HG02970 (cell line): ENCODE data around the gene PAN3.

Source experiments
- ATAC-seq: cut with Tn5 transposase; IDR thresholded peaks from one replicate; pipeline ENCODE4 v1.9.1; 2021; ENCODE audit warnings: mild to moderate bottlenecking, moderate library complexity, moderate number of reproducible peaks; ENCODE audit not compliant: unreplicated experiment, low FRiP score

Gene PAN3

DNA sequence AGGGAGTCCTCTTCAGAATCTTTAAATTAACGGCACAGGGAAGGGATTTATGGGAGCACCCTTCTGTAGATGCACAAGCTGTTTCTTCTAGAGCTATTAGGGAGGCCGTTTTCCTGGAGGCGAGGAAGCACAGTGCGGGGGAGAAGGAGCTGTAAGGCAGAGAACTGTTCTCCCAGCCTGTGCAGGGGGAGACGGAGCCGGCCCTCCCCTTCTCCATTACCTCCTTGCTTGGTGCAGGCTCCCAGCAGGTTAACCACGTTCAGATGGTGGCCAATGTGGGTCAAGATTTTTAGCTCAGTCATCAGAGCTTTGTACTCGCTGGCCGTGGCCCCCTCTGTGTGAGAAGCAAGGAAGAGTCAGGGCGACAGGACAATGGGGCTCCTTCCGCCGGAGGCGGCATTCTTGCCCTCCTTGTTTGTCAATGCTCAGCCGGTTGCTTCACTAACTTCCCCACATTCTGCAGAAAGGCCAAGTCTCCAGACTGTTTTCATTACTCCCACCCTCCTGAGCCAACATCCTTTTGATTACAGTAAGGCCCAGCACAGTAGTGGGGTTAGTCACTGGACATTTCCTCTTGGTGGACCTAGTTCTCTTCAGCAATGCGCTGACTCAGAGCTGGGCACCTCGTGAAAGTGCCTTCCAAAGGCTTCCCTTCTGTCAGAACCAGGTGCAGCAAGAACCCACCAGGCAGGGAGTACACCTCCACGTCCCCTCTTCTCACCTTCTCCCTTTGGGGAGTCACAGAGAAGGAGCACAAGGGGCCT, 191.2 kb downstream of the PAN3 start:
- no peak for ATAC-seq

DNA sequence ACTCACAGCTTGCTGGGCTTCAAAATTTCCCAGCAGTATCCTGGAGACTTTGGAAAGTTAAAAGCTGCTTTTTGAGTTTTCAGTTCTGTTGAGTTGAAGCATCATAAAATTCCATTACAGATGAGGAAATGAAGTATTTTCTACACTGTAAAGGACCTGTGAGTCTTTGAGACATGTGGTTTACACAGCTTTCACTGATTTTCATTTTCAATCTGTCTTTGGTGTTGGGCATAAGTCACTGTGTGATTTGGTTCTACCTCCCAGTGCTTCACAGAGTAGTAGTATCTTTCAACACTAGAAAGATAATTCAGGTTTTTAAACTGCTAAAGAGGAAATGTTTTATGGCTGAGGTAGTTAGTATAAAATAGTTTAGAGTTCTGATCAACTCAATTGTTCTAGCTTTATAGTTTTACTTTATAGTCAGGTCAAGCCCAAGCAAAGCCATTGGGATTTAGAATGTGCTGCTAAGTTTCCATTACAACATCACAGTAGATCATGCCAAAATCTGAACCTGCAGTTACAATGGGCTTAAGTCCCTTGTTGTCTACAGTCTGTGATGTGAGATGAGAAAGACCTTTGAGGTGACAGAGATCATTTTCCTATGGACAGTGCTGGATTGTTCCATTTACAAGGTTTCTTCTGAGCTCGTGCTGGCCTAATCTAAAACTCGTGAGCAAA, 195.0 kb downstream of the PAN3 start:
- ATAC-seq, result no peak

DNA sequence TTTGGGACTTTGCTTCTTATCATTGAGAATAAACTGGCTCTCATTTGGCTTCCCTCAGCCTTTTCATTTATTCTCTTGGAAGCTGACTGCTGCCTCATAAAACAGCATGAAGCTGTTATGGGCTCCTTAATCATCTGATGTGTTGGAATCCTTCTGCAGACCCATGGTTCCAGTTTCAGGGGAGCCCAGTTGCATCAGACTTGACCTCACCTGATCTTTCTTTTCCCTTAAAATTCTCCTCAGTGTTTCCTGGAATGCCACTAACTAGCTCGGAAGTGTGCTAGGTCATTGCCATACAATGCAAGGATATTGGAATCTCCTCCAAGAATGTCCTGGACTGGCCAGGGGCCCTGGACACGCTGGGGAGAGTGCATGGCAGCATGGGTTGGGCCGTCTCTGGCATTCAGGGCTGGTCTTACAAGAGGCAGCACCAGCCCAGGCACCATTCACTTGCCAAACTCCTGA, 197.9 kb downstream of the PAN3 start:
- ATAC-seq, result no peak

DNA sequence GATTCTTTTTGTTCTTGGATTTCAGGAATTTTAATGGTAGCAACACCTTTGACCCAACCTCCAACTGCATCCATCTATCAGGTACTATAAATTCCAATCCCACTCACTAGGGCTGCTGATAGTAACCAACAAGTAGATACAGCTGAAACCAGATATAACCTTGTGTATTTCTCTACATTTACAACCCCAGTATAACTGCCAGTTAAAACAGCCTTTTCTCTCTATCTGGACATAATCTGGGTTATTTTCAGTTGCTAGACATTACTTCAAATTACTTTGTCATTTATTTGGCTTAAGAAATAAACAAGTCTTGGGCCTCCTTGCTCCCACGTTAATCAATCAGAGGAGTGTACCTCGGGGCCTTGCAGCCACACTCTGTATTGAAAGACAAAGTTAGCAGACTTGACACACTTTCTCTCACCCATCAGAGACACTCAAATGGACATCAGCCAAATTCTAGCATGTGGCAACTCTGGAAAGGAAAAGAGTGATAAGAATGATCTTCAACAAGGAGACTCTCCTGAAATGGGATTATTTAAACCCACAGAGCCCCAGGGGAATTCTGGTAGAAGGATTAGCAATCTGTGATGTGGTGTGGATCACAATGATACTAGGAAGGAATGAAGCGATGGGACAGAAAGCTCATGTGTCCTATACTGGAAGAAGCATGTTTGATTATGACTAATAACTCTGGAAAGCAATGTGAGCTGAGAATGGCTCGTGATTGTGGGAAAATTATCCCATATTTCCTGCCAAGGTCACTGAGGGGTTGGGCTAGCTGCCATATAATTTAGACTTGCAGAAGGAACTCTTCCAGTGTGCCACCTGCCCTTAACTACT, 199.0 kb downstream of the PAN3 start:
- ATAC-seq, result no peak

DNA sequence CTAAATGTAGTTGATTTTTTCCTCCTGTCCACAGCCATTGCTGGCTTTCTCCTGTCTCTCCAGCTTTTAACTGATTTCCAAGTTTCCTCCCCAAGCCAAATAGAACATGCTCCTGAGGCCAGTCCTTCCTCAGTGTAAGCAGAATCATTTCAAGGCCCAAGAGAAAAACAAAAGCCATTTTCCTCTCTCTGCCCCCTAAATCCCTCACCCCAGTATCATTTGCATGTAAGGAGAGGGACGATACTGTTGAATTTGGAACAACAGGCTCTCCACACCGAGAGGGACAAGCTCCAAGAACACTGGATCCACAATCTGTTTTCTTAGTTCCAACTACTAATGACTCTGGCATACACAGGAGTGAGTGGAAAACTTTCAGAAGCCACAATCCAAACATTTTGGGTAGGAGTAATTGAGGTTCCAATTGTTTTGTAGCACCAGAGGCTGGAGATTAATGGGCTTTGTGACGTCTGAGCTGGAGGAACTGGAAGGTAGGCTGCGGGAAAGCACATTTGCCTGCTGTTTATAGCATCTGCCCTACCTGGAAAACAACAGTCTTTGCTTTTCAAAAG, 199.7 kb downstream of the PAN3 start:
- no peak for ATAC-seq

DNA sequence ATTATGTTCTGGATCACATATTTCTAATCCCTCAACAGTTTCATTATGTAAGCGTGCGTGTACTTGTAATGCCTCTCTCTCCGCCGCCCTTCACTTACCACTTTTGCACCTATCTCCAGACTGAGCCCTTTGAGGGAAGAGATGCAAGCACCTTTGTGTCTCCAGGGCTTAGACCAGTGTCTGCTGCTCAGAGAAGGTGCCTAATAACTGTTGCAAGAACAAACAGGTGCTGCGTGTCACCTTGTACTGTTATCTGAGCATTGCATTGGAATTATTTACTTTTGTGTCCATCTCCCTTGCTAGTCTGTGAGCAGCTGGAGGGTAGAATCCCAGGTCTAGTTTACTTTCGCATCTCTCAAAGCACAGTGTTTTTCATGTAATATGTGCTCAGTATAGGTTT, 200.4 kb downstream of the PAN3 start:
- ATAC-seq, result no peak

DNA sequence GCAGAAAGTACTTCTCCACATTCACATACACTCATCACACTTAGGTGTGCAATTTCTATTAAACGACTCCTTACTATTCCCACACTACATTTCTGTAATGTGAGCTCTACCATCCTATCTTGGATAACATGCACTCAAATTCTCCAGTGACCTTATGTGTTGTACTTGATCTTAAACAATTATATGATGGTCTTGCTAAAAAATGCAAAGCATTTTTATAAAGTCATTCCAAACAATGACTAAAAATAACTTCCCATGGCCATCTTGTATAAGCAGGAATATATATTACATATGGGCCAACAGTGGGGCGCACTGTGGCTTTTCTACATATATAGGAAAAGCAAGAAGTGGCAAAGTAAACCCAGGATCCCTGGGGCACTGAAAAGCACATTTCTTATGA, 201.1 kb downstream of the PAN3 start:
- no peak for ATAC-seq

DNA sequence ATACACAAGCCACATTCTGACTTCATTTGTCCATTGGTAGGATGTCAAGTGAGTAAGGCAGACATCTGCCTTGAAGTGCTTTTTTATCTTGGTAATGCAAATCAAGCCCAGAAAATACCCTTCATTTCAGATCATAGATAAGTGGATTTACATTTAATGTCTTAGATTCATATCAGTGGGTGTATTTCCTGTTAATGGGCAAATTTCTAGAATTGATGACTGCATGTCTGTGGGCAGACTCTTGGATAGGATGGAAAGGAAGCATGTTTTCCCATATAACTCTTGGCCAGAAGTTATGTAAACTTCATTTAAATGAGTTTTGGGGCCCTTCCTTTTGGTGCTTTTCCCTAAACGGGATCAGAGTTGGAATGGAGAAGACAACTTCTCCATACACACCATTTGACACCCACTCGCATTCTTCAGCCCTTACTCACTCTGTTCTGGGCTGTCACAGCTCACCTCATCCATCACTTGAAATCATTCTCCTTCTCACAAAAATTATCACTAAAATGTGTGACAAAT, 202.0 kb downstream of the PAN3 start:
- ATAC-seq, result no peak

DNA sequence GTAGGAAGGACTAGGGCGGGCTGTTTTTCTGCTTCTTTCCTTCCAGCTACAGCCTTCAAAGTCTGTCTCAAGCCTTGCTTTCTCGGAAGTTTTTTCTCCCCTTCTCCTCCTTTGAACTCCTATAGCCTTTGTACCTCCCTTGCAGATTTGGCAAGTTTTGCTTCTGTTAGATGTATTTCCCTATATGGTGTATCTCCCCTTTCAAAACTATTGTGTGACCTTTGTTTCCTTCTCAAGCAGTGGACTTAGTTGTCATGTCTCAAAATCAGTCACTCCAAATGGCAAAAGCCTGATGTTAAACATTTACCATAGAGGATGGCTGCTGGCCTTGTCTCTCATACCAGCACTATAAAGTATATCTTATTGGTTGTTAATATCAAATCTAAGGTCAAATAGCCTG, 203.9 kb downstream of the PAN3 start:
- ATAC-seq, result no peak

DNA sequence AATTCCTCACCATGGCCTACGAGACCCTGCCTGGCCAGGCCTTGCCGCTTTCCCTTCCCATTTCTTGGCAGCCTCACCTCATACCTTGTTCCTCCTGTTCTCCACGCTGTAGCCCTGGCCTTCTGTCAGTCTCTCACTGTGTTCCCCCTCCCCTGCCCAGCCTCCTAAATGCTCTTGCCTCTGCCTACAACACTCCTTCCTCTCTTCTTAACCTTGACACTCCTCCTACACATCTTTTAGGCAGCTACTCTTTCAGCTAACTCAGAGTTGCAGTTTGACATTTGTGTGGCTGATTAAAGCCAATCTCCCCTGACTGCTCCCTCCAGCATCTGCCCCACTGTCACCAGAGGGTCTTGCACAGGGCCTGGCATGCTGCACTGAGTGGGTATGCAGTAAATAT, 205.8 kb downstream of the PAN3 start:
- ATAC-seq, result no peak
